ENCODE measurements around the gene TBX19.

DNA sequence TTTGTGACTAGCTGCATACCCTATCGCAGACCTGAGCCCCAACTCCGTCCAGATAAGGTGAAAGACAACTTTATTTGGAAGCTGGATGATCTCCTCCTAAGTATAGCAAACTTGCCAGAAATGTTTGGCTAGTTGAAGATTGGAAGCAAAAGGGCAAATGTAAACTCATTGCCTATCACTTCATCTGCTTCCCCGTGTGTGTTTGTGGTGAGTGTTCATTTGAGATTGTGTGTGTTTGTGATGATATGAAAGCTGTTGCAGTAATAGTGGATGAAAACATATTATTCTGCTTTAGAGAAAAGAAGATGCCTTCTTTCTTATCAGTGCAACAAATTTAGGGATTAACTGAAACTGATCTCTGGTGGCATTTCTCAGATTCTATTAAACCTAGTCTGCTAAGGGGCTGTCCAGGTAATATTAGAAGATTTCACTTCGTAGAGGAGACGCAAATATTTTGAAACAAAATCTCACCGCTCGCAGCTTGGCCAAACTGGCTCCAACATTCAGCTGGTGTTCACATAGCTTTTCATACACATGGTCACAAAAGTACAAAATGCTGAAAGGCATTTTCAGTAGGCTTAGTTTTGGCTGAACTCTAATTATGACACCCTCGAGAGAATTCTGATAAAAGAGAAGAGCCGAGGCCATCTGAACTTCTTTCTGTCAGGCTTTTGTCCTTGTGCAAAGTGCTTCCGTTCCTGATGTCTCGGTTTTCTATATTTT, 1.1 kb downstream of the TBX19 start:
- TF ChIP-seq EZH2 (IDR thresholded peaks at IDR 0.05; ENCODE audit: borderline replicate concordance, insufficient read depth, low read depth, low read length, poor library complexity, severe bottlenecking): no peak
- TF ChIP-seq, protein P1, sequence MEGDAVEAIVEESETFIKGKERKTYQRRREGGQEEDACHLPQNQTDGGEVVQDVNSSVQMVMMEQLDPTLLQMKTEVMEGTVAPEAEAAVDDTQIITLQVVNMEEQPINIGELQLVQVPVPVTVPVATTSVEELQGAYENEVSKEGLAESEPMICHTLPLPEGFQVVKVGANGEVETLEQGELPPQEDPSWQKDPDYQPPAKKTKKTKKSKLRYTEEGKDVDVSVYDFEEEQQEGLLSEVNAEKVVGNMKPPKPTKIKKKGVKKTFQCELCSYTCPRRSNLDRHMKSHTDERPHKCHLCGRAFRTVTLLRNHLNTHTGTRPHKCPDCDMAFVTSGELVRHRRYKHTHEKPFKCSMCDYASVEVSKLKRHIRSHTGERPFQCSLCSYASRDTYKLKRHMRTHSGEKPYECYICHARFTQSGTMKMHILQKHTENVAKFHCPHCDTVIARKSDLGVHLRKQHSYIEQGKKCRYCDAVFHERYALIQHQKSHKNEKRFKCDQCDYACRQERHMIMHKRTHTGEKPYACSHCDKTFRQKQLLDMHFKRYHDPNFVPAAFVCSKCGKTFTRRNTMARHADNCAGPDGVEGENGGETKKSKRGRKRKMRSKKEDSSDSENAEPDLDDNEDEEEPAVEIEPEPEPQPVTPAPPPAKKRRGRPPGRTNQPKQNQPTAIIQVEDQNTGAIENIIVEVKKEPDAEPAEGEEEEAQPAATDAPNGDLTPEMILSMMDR (IDR thresholded peaks at IDR 0.05): no peak
